OCI-M1 (cell line): ENCODE data around the gene OR10Z1.

Experiments used
- DNase-seq: peaks from one replicate; lab custom pipeline; 2025; lab: John Stamatoyannopoulos, UW

The OR10Z1 gene, protein sequence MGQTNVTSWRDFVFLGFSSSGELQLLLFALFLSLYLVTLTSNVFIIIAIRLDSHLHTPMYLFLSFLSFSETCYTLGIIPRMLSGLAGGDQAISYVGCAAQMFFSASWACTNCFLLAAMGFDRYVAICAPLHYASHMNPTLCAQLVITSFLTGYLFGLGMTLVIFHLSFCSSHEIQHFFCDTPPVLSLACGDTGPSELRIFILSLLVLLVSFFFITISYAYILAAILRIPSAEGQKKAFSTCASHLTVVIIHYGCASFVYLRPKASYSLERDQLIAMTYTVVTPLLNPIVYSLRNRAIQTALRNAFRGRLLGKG

DNA sequence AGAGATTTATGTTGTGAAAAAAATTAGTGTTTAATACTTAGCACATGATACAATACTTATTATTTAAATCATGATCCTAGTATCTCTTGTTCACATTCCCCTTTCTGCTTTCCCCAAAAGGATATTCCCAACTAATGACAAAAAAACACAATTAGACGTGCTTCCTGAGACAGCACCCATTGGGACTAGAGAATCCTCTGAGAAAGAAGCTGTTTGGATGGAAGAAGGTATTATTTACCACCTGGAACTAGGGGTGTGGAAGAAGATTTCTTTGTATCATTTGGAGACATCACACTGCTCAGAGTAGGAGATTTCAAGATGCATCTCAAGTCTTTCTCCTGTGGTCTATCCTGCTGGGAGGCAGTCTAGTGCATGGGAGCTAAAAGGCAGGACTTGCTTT lies at the start of gene OR10Z1:
Gene OR10Z1 (plus strand): TSS at position 301 of the 400 bp plus-strand sequence. CDS start 1,171 bp downstream, outside the sequence.
- DNase-seq: no peak

DNA sequence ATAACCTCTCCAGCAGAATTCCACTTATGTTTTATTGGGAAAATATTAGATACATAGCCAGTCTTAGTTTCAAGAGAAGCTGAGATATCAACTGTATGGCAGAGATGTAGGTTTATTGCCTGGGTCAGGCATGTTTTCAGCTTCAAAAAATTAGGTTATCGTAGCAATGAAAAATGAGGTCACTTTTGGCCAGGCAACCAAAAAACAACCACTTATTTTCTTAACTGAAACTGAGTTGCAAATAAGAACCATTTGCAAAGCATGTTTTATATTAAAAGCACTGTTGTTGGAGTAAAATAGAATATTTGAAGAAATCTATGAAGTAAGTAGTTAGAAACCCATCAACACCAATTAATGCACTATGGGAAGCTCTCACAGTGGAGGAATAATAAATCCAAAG lies 45.4 kb upstream of the OR10Z1 start:
- DNase-seq: no peak

DNA sequence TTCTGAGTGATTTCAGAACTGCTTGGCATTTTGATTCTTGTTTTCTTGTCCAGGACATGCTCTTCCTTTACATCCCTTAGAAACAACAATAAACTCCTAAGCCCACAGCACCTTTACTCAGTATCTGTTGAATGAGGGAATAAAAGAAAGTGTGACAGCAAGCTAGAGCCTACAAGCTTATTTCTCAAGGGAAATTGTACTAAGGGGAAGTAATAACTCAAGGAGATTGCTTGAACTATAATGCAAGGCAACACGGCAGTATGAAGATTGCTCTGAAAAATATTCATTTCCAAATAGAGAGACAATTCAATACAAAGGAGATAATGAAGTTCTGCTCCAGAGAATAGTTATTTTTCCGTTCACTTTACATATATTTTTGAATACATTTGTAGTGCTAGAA lies 41.2 kb upstream of the OR10Z1 start:
- DNase-seq: no peak

DNA sequence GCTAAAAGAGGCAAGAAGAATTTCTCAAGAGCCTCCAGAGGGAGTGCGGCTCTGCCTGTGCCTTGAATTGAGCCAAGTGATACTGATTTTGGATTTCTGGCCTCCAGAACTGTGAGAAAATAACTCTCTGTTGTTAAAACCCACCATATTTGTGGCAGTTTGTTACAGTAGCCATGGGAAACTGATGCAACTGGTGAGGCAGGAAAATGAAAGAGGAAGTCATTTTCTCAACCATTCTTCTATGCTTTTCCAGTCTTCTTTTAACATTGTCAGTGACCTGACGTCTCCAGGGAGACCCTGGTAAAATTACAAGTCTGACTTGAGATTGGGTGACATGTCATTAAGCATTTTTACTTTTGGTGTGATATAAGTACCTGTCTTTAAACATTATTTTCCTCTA lies 40.5 kb upstream of the OR10Z1 start:
- DNase-seq: peak; percentile 81

DNA sequence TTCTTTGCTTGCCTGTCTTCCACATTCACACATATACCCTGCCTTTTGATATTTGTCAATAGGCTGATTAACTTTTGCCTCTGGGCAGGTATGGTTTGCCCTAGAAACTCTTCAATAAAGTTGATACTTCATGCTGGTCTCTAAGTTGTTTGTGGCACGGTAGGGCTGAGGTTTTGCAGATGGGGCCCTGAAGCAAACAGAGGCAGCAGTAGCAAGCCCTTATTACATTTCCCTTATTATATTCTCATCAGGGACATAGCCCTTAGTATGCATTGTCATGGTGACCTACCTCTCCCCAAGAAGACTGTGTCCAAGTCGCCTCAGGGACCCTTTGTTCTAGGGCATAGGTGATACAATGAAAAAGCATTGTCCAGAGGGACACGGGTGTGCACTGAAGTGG lies 34.6 kb upstream of the OR10Z1 start, which contains the start of gene OR6P1:
Gene OR6P1 (minus strand): TSS at position 101 of the 400 bp plus-strand sequence. CDS start 6,976 bp downstream, outside the sequence.
- no peak for DNase-seq

DNA sequence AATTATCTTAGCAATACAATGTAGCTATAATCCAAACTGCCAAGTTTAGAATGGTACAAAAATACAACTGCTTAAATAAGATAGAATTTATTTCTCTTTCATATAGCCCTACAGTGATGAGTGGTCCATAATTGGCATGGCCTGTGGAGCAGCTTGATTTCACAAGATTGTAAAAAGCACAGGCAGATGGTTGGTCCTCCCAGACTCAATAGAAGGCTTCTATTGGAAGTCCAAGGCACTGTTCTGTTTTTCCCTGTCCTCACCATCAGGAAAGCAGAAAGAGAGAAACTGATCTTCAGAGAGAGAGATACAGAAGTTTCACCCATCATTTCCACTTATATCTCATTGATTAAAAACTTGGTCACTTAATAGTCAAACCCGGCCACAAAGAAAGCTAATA lies 32.8 kb upstream of the OR10Z1 start:
- no peak for DNase-seq

DNA sequence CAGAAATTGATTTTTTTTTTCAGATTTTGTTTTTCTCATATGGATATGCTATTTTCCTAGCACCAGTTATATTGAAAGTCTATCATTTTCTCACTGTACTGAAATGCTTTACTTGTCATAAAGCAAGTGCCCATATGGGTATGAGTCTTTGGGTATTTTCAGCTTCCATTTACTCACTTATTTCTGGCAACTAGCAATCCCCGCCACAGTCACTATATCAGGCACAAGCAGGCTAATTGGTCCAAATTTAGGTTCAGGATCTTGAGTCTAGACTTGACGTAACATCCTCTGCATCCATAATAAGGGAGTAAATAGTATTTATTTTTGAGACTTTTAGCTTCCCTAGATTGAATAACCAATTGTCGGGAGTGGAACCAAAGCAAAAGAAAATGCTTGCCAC lies 27.5 kb upstream of the OR10Z1 start:
- no peak for DNase-seq

DNA sequence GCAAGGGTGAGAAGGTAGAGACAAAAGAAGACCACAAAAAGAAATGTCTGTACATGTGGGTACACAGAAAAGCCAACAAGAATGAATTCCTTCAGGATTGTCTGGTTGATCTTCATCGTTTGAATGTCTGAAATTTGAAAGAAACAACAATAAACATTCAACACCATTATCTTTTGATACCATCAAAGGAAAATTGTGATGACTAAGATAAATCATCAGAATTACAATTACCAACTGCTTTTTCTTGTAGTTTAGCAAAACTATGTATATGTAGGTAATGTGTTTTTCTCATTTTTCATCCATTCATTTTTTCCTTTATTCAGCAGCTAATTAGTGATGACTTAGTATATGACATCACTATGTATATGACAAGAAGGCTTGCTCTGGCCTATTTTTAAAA lies 25.3 kb upstream of the OR10Z1 start, which contains the start of gene OR10X1:
Gene OR10X1 (minus strand): TSS at position 167 of the 400 bp plus-strand sequence. CDS start 0 bp downstream, at position 167.
- no peak for DNase-seq

DNA sequence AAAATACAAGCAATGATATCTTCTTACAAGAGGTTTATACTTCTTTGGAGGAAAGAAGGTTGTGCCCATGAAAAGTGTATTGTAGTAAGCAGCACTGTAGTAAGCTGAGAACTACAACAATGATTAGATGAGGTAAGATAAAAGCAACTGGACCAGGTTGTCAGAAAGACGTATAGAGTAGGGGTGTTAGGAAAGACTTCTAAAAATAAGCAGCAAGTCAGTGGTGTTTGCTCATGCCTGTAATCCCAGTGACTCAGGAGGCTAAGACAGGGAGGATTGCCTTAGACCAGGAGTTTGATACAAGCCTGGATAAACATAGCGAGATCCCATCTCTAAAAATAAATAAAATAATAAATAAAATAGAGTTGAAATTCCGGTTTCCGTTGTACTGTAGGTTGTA lies 21.1 kb upstream of the OR10Z1 start:
- DNase-seq: no peak

DNA sequence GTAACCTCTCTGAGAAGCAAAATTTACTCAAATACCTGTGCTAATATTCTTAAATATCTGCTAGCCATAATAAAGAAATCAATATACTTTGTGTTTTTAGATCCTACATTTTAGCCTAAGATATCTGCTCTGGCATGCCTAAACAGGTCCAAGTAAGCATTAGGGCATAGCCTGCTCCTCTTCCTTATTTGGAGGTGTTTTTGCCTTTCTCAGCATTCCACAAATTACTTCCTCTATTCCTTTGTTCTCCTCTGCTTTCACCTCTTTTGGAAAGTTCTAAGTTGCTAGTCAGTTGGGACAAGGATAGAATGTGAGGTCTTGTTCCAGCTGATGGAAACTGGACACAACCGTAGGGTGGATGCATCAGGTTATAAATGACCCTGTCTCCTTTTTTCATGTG lies 18.1 kb upstream of the OR10Z1 start:
- DNase-seq: no peak

DNA sequence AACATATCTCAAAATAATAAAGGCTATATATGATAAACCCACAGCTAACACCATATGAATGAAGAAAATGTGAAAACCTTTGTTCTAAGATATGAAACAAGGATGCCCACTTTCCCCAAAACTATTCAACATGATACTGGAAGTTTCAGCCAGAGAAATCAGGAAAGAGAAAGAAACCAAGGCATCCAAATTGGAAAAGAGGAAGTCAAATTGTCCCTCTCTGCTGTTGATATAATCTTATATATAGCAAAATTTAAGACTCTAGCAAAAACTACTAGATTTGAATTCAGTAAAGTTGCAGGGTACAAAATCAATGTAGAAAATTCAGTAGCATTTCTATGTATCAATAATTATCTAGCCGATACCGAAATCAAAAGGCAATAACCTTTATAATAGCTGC lies 4.3 kb upstream of the OR10Z1 start:
- DNase-seq: peak; percentile 41

DNA sequence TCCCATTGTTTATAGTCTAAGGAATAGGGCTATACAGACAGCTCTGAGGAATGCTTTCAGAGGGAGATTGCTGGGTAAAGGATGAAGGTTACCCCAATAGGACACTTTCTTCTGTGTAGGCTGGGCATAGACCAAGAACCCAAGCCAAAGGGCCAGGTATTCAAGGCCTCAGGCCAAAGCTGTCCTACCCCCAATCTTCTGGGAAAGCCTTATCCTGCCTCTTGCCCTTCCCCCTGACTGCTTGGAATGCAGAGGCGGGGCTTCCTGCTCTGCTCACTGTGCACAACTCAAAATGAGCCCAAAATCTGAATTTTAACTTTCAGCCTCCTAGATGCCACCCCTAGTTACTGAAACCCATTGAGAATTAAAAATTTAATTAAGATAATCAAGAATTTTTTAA lies 2.2 kb downstream of the OR10Z1 start:
- no peak for DNase-seq

DNA sequence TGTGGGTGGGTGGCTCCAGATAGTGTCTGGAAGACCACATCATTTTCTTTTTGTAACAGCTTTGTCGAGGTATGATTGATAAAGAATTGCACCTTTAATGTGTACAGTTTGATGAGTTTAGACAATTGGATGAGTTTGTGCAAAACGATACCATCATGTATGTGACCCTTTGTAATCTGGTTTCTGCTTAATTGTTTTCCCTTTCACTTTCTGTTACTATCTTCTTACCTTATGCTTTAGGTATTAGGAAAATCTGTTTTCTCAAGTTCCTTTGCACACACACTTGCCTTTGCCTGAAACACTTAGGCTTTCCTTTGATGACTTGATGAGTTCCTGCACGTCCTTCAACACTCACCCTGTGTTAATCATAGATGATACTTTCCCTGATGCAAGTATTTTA lies 6.8 kb downstream of the OR10Z1 start:
- no peak for DNase-seq

DNA sequence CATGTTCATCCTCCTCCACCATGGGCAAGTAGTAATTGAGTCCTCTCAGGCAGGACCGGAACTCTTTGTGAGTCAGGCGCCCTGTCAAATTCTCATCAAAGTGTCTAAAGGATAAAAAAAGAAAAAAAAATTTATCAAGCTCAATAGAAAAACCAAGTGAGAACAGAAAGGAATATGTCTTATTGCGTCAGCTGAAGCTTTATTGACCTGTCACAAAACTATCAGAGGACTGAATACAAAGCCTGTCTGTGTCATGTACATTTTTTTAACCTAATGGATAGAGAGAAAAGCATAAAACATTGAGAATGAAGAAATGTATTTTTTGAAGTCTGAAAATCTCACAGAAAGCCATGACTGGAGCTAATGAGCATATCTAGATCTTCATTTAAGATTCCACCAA lies 8.7 kb downstream of the OR10Z1 start:
- no peak for DNase-seq

DNA sequence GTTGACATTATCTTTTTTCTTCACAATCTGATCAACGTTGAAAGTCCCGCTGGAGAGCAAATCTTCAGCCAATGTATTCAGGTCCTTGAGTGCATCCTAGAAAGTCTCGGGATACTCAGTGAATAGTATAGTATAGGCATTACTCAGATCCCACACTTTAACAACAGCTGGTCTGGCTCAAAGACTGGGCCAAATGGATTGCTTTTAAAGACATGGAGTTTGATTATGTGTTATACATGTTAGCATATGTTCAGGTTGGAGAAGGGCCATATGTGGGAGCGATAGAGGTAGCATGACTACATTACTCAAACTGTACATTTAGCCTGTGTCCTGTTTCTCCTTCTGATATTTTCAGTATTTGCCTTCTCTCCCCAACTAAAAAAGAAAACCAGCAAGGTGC lies 33.1 kb downstream of the OR10Z1 start:
- no peak for DNase-seq

DNA sequence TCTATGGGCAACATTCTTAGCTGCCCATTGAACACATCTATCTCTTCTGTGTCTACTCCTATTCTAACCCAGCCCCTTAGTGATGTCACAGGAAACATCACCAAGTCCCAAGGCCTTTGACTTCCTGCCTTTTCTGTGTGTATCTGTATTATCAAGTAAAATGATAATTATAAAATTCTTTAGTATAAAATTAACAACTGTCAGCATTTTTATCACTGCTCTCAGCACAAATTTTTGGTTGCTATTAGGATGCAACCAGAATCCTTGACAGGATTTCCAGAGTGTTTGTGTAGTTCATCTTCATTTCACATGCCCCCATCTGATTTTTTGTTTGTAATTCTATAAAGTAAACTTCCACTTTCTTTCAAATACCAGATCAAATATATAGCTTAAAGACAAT lies 33.8 kb downstream of the OR10Z1 start:
- DNase-seq: no peak

DNA sequence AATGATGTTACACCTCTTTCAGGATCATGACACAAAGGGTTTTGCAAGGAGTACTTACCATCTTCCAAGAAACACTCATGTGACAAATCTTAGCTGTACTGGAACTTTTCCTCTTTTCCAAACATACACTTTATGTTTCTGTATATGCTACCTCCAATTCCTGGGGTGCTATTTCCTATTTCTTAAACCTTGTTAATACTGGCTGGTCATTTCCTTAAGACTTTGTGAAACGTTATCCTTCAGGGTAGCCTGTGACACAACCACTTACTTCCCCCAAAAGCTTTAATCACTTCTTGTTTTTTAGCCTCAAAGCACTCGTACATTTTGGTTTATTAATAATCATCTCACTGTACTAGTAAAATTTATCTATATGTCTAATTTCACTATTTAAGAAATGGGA lies 39.4 kb downstream of the OR10Z1 start:
- no peak for DNase-seq

DNA sequence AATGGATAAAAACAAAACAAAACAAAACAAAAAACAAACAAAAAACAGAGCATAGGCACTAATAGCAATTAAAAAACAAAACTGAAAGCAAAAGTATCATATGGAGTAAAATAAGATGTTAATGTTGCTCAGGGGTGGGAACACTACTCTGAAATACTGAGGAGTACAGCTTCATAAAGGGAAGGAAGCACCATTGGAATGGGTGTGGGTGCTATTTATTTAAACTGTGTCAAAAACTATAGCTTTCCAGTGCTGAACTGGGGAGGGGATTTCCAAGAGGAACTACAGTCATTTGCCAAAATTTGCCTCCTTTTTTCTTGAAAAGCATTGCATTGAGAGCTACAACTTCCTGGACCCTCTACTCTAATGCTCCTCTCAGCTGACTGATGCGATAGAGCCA lies 41.4 kb downstream of the OR10Z1 start:
- peak; percentile 53 for DNase-seq

DNA sequence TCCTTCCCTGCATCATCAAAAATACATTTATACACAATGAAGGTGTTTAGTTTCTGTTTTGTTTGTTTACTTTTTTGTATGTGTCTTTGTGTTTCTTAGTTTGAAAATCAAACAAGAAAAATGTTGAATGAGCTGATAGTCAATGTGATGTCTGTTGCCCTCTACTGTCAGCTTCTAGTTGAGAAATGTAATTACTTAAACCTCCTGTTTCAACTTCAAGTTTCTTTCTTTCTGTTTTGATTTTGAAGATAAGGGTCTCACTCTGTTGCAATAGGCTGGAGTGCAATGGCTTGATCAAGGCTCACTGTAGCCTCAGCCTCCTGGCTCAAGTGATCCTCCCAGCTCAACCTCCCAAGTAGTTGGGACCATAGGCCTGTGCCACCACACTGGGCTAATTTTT lies 44.0 kb downstream of the OR10Z1 start:
- DNase-seq: peak; percentile 81

DNA sequence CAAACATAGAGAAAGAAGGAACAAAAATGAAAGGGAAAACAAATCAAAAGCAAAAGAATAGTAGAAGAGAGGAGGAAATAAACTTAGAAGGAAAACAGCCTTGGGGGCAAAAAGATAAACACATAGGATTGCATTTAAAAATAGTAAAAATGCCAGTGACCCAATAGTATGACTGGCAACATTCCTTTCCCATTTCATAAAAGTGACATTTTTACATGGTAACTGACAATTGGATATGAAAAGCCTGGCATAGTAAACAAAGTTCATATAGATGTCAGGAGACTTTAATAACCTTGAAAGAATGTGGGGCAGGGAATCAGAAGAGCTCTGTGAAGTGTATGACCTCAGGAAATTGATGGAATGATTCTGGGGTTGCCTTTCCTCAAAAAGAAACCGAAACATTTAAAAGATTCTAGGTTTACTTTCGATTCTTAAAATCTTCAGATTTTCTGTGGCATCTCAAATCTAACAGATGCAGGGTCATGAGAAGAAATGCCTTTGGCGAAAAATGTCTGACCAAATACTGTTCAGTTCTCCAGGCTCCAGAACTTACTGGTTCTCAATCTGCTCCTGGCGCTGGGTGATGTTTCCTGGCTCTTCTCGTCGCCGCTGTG lies 47.8 kb downstream of the OR10Z1 start:
- no peak for DNase-seq

DNA sequence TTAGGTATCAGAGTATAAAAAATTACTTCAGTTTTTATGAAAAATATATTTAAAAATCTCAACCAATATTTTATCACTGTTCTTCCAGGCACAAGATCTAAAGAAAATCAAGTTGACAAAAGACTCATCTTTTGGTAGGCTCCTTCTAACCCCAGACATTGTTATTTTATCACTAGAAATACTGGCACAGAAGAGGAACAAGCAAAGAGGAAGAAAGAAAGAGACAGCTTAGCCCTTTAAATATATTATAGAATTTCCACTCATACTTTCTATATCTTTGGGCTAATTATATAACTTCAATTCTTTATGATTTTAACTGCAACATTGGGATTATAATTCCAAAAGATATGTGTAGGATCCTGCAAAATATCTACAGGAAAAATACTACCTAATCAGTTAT lies 49.0 kb downstream of the OR10Z1 start:
- peak; percentile 19 for DNase-seq

DNA sequence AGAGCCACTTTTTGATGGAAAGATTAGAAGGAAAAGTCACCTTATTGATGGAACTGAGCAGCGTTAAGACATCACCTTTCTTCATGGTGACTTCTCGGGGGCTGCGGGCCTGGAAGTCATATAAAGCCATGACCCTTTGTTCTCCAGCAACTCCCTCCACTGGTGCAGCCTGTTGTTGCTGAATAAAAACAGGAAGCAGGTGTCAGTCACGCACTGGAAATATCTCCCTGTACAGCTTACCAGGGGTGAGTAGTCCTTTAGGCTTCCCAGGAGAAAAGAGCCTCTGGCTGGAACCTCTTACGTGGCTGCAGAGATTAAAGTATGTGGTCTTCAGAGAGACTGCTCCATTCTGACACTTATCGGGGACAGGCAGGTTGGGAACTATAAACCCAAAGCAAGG lies 49.5 kb downstream of the OR10Z1 start:
- peak; percentile 24 for DNase-seq
